Progenitor cell of endocrine pancreas (in vitro differentiated cells): ENCODE measurements around the gene VDR. TPM values are rescaled to one million over a fixed set of nuclear protein-coding genes. Genes with fewer than 3 reads are reported as not detected.

ENCODE experiments used
- DNase-seq: peaks from one replicate; pipeline ENCODE4 v3.0.0; 2021; ENCODE audit warnings: low spot score; ENCODE audit not compliant: unreplicated experiment
- H3K27ac Mint-ChIP-seq: 2 replicates; pipeline ENCODE4 v1.8.0; 2021; ENCODE audit warnings: mild to moderate bottlenecking, moderate library complexity, mixed read lengths
- H3K27me3 Mint-ChIP-seq: 2 replicates; pipeline ENCODE4 v1.8.0; 2021; ENCODE audit warnings: mixed read lengths
- H3K36me3 Mint-ChIP-seq: 2 replicates; pipeline ENCODE4 v1.8.0; 2022; ENCODE audit warnings: mixed read lengths; ENCODE audit not compliant: insufficient read depth
- H3K4me1 Mint-ChIP-seq: 2 replicates; pipeline ENCODE4 v1.8.0; 2021; ENCODE audit warnings: low read depth, mixed read lengths
- H3K4me3 Mint-ChIP-seq: 2 replicates; pipeline ENCODE4 v1.8.0; 2021; ENCODE audit warnings: low read depth, mild to moderate bottlenecking, moderate library complexity, mixed read lengths
- H3K9me3 Mint-ChIP-seq: 2 replicates; pipeline ENCODE4 v1.8.0; 2021; ENCODE audit warnings: low read depth, mixed read lengths
- CTCF ChIP-seq: fragments of 200-600 bp; sonication (generic); IDR thresholded peaks from one replicate; pipeline ENCODE4 v1.5.0; 2021; ENCODE audit warnings: antibody characterized with exemption, mild to moderate bottlenecking; ENCODE audit not compliant: unreplicated experiment
- total RNA-seq: library from RNA; stranded (reverse); gene quantifications from 2 replicates; pipeline ENCODE4 v1.2.1, GENCODE V29; 2021

The VDR gene
- total RNA-seq, 1 donor from 2014 or later: 0.31 TPM

DNA sequence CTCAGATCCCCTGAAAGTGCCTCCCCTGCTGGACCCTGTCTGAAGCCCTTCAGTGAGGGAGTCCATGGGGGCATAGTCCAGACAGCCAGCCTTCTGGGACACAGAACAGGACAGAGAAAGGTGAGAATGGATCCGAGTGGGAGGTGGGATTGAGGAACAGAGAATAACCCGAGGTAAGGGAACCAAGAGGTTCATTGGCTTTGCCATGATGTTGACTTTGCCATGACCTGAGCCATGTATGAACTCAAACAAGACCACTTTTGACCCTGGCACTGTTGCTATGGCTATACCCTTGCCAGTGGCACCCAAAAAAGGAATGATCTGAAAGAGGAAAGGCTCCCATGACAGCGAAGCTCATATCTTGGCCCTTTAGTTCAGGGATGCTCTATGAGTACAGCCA, 22.6 kb upstream of the VDR start:
- H3K27me3 Mint-ChIP-seq: peaks cover 33% of the 10 kb centered on the region
- no peak overlapping the region for H3K4me3 Mint-ChIP-seq
- H3K27ac Mint-ChIP-seq: no peak overlapping the region
- TF ChIP-seq CTCF: no peak
- no peaks in the 10 kb centered on the region for H3K36me3 Mint-ChIP-seq
- no peaks in the 10 kb centered on the region for H3K4me1 Mint-ChIP-seq
- no peak for DNase-seq
- no peaks in the 10 kb centered on the region for H3K9me3 Mint-ChIP-seq

DNA sequence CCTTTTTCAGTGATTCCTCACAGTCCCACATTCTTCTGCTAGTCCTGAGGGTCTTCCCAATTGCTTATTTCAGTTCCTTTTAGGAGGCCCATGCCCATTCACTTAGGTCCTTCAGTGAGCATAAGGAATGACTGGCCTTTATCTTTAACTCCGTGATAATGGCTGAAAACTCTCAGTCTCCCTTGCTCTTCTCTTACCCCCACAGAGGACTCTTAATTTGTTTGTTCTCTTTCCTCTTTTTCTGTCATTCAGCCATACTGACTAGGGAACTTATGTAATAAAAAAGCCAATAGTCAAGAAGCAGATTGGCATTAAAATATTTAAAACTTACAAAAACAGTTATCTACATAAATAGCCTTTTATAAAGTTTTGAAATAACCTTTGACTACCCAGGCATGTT, 17.1 kb upstream of the VDR start:
- no peak overlapping the region for H3K4me3 Mint-ChIP-seq
- peaks cover 31% of the 10 kb centered on the region for H3K27me3 Mint-ChIP-seq
- H3K36me3 Mint-ChIP-seq: no peaks in the 10 kb centered on the region
- no peak overlapping the region for H3K27ac Mint-ChIP-seq
- no peaks in the 10 kb centered on the region for H3K4me1 Mint-ChIP-seq
- TF ChIP-seq CTCF: no peak
- H3K9me3 Mint-ChIP-seq: no peaks in the 10 kb centered on the region
- no peak for DNase-seq

DNA sequence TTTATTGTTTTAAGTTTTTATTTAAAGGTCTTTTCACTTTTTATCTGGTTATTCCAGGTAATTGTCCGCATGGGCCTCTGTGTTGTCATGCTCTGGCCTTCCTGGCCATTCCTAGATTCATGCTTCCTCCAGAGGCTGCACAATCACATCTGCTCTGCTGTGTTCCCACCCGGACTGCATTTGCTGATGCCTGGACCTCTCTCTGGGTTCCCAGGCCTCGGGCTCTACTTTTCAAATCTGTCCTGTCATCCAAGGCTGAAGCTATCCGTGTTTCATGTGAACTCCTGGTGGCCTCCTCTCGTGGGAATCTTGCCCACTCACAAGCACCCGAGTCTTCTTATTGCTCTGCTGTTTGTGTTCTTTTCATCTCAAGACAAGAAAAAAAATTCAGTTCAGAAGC, 16.1 kb upstream of the VDR start:
- Mint-ChIP-seq H3K4me1 (no peaks in the 10 kb centered on the region), H3K27ac (no peak overlapping the region), H3K36me3 (no peaks in the 10 kb centered on the region), H3K4me3 (no peak overlapping the region), H3K9me3 (no peaks in the 10 kb centered on the region), H3K27me3 (peaks cover 34% of the 10 kb centered on the region)
- TF ChIP-seq CTCF: no peak
- DNase-seq: no peak

GRCh38 chr12:47913081-47913480, 8.3 kb upstream of the VDR start:
- TF ChIP-seq CTCF: no peak
- no peak for DNase-seq
- no peak overlapping the region for H3K27ac Mint-ChIP-seq

GRCh38 chr12:47912556-47912955, 7.8 kb upstream of the VDR start:
- Mint-ChIP-seq H3K27me3 (peaks cover 30% of the 10 kb centered on the region), H3K36me3 (peaks cover 2% of the 10 kb centered on the region), H3K9me3 (peaks cover 5% of the 10 kb centered on the region), H3K27ac (no peak overlapping the region), H3K4me3 (no peak overlapping the region), H3K4me1 (peaks cover 6% of the 10 kb centered on the region)
- DNase-seq: no peak
- no peak for TF ChIP-seq CTCF

More at GRCh38 chr12:47913081-47913480, 8.3 kb upstream of the VDR start:
- Mint-ChIP-seq H3K4me1 (peaks cover 4% of the 10 kb centered on the region), H3K27me3 (peaks cover 26% of the 10 kb centered on the region), H3K4me3 (no peak overlapping the region), H3K36me3 (peaks cover 2% of the 10 kb centered on the region), H3K9me3 (peaks cover 5% of the 10 kb centered on the region)
